HG03066 (cell line): Measurements from ENCODE around the gene MACC1.

Source experiments
- ATAC-seq: cut with Tn5 transposase; IDR thresholded peaks from one replicate; pipeline ENCODE4 v1.9.1; 2021; ENCODE audit warnings: low read depth; ENCODE audit not compliant: unreplicated experiment

Gene MACC1

GRCh38 chr7:20102982-20103381 lies 114.2 kb downstream of the MACC1 start:
- ATAC-seq = no peak

DNA sequence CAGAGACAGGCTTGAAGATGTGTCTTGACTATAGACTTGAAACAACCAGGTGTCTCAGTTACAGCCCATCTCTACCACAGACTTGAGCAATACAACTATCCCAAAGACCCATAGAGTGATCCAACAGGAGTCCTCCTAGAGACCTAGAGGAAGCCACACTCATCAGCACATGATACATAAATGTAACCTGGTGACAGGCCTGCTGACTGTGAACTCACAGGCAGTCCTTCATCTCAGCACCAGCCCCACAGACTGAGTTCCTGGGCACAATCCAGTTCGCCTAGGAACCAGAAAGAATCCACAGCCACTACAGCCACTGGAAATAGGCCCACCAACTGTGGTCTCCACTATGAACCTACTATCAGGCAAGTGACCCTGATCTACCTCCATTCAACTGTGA lies 121.3 kb downstream of the MACC1 start:
- no peak for ATAC-seq

DNA sequence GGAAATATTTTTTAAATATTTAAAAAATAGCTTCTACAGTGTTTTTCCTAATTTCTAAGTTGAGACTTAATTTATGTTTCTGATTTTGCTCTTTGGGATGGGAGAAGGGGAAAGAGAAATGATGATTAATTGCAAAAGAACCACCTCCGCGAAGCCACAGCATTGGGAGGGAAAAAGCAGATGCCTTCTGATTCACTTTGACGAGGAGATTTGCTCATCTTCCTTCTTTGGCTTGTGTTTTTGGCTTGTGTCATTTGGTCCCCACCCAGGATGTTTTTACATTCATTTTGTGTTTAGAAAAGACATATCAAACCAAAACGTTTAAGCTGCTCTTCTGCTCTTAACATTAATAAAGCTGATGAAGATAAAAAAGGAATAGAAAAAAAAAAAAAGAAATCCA lies 121.7 kb downstream of the MACC1 start:
- ATAC-seq = no peak

GRCh38 chr7:20089431-20089830 lies 127.8 kb downstream of the MACC1 start:
- no peak for ATAC-seq

GRCh38 chr7:20085086-20085485 lies 132.1 kb downstream of the MACC1 start:
- no peak for ATAC-seq
